GM21360 (cell line): ENCODE results near the gene SCTR.

ENCODE experiments used
- ATAC-seq: cut with Tn5 transposase; IDR thresholded peaks from one replicate; pipeline ENCODE4 v1.9.1; 2021; ENCODE audit warnings: mild to moderate bottlenecking, moderate library complexity; ENCODE audit not compliant: unreplicated experiment

Gene SCTR

GRCh38 chr2:119523952-119524694 is at the start of gene SCTR:
SCTR (minus strand) TSS chr2:119524483; CDS start chr2:119524226, 257 bp downstream.
- no peak for ATAC-seq

- no peak for ATAC-seq
These were observed 43.0 kb upstream of the SCTR start for GRCh38 chr2:119567292-119567691.

- ATAC-seq: no peak
These were observed 41.2 kb upstream of the SCTR start for GRCh38 chr2:119565481-119565880.

- ATAC-seq: no peak
These were observed 29.5 kb upstream of the SCTR start for GRCh38 chr2:119553687-119554344.

DNA sequence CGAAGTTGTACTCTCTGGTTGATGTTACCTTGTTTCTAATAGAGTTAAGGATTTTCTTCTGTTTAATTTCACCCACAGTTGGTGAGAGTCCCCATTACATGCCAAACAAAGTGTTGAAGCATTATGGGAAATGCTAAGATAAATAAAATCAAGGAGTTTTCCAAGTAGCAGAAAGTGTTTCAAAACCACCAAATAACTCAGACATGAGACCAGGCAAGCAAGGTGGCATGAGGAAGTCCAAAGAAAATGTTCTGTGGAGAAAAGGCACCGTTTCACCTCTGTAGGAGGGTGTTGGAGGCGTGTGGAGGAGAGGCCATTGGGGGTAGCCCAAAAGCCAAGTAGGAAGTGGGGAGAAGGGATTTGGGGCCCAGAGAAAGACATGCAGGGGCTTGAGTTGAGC is 28.6 kb upstream of the SCTR start:
- no peak for ATAC-seq

DNA sequence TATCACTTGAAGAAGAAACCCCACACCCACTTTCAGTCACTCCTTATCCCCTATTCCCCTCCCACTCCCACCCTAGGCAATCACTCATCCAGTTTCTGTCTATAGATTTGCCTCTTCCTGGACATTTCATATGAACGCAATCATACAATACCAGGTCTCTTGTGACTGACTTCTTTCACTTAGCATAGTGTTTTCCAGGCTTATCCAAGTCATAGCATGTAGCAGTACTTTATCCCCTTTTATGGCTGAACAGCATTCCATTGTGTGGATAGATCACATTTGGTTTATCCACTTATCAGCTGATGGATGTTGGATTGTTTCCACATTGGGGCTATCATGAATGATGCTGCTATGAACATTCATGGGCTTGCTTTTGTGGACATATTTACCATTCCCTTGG is 26.6 kb upstream of the SCTR start:
- no peak for ATAC-seq

DNA sequence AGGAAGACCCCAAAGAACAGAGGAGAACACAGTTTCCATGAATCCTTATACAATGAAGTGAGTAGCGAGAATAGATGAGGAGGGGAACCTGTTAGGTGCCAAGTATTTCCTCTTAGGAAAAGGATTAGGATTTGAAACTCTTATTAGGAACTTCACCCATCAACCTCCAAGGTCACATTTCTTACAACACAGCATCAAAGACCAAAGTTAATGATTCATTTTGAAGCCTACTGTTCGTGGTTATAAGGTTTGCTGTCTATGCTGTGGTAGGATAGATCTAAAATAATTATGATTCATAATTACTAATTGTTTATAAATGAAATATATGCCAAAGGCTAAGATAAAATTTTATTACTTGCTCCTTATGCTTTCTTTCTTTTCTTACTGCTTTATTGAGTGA is 26.1 kb upstream of the SCTR start:
- ATAC-seq: no peak

- no peak for ATAC-seq
These were observed 25.0 kb upstream of the SCTR start for GRCh38 chr2:119549241-119549640.

GRCh38 chr2:119548516-119549120 is 24.3 kb upstream of the SCTR start:
- no peak for ATAC-seq

- no peak for ATAC-seq
These were observed 22.1 kb upstream of the SCTR start for GRCh38 chr2:119546447-119546767.

GRCh38 chr2:119545754-119546446 is 21.6 kb upstream of the SCTR start:
- ATAC-seq: no peak

DNA sequence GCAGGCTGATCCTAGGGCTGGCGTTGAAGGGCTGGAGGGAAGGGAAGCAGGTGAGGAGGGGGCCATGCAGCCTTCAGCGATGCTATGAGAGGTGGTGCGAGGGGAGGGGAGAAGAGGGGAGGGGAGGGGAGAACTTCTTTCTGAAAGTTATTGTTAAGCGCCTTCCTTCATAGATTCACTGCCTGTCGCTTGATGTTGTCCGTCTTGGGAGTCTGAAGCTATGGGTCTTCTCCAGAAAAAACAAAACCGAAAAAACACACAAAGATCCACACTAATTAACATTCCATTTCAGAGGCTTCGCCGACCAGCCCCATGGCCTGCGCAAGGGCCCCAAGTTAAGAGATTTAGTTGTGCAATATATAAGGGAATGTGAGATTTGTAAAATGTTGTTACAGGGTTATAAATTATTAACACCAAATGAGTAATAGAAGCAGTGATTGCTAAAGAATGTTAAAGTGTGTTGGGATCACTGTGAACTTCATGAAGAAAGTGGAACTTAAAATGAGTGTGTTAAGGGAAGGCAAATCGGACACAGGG is 20.7 kb upstream of the SCTR start:
- ATAC-seq: no peak

- ATAC-seq: peak; percentile 59
These were observed 20.0 kb upstream of the SCTR start, which contains the start of gene CFAP221 for GRCh38 chr2:119544075-119544938. CFAP221 (plus strand) TSS chr2:119544449; CDS start chr2:119546132, 1,683 bp downstream.

DNA sequence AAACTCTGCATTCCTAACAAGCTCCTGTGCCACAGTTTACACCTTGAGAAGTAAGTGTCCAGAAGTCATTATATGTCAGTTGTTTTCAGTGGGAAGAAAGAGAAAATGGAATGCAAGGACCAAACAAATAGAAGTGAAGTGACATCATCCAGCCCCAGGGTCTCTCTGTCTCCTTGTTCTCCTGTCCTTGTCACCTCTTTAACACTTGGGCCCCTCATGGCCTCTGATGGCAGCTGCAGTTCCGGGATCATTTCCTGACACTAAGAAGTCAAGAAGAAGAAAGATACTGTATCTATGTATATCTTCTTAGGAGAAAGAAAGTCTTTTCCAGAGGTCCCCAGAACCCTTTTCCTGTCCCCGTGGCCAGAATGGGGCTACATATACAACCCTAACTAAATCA is 17.2 kb upstream of the SCTR start:
- no peak for ATAC-seq

- no peak for ATAC-seq
These were observed 13.5 kb upstream of the SCTR start for GRCh38 chr2:119537792-119538191.

DNA sequence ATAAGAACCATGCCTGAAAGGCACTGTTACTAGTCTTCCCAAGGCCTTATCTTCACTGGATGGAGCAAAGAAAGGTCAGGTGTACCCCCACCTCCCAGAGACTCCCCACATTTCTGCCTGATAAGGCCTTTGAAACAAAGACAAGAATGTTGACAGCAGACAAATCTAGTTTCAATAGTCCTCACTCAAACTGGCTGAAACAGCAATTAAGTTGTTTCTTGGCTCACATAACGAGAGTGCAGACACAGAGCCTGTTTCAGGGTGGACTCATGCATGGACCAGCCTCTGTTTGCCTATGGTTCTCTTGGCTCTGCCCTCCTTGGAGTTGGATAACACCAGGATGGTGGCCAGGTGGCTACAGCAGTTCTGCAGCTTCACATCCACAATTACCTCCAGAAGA is 12.4 kb upstream of the SCTR start:
- ATAC-seq: no peak

DNA sequence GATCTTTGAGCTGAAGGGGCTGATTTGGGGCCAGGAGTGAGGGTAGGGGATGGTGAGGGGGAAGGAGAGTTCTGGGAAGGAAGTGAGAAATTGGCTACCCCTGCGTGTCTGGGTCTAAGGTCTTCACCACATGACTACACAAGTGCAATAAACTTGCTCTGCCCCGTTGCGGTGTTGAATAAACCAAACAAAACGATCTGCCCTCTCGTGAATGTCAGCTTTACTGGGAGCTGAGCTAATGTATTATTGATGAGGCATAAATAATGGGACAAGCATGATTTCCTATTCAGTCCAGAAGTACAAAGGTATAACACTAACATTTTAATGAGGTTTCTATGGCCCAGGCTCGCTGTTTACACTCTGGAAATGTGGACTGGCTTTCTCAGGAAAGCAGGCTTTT is 11.9 kb upstream of the SCTR start:
- no peak for ATAC-seq

GRCh38 chr2:119533560-119533959 is 9.3 kb upstream of the SCTR start:
- ATAC-seq: no peak

GRCh38 chr2:119531292-119531691 is 7.0 kb upstream of the SCTR start:
- no peak for ATAC-seq

DNA sequence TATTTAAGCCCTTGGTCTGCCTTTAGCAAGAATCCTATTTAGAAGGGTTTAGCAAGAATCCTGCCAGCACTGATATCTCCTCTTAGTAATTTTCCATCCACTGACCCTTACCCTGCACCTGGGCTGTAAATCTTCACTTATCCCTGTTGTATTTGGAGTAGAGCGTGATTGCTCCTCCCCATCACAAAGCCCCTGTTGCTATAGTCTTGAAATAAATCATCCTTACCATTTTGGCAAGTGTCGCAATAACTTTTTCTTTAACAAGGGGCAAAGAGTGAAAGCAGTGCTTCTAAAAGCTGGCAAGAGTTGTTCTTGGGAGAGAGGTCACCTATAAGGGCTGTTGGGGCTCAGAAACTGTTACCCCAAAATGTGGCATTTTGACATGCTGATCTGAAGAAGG is 3.7 kb upstream of the SCTR start:
- no peak for ATAC-seq
